Liver (tissue), 9 donors: ENCODE data around the gene MYO7B. TPM values are rescaled to one million over a fixed set of nuclear protein-coding genes. Genes with fewer than 3 reads are reported as not detected.

Experiments used
- DNase-seq: peaks from one replicate; pipeline ENCODE4 v3.0.0-alpha.2; 2017; ENCODE audit warnings: low spot score
- H3K27ac ChIP-seq, 2 donors: one replicate each; pipeline ENCODE4 v1.7.0; 2013; ENCODE audit warnings: inconsistent platforms in 2 of 2, low read length in 2 of 2, control low read depth in 1 of 2, low read depth in 1 of 2, mild to moderate bottlenecking in 1 of 2
- H3K27me3 ChIP-seq, 4 donors: one replicate each; pipeline versions ENCODE4 v1.6.1 to v1.7.0; 2013; ENCODE audit warnings: low read length in 3 of 4, inconsistent platforms in 1 of 4, mild to moderate bottlenecking in 1 of 4, moderate library complexity in 1 of 4; ENCODE audit not compliant: control insufficient read depth in 4 of 4, insufficient read depth in 4 of 4
- H3K36me3 ChIP-seq, 4 donors: one replicate each; pipeline versions ENCODE4 v1.6.1 to v1.7.0; 2013; ENCODE audit warnings: low read length in 3 of 4, mild to moderate bottlenecking in 3 of 4, low read depth in 1 of 4, moderate library complexity in 1 of 4; ENCODE audit not compliant: control insufficient read depth in 4 of 4, insufficient read depth in 3 of 4
- H3K4me1 ChIP-seq, 4 donors: one replicate each; pipeline versions ENCODE4 v1.6.1 to v1.7.0; 2013; ENCODE audit warnings: low read length in 3 of 4, mild to moderate bottlenecking in 3 of 4, moderate library complexity in 1 of 4; ENCODE audit not compliant: control insufficient read depth in 4 of 4, insufficient read depth in 4 of 4
- H3K4me3 ChIP-seq, 3 donors: one replicate each; pipeline versions ENCODE4 v1.6.1 to v1.7.0; 2013; ENCODE audit warnings: low read length in 3 of 3, control low read depth in 1 of 3, low read depth in 1 of 3, mild to moderate bottlenecking in 1 of 3
- H3K9ac ChIP-seq, 2 donors: one replicate each; pipeline ENCODE4 v1.7.0; 2013; ENCODE audit warnings: low read length in 2 of 2, mild to moderate bottlenecking in 2 of 2, moderate library complexity in 2 of 2, control low read depth in 1 of 2, low read depth in 1 of 2
- H3K9me3 ChIP-seq, 4 donors: one replicate each; pipeline versions ENCODE4 v1.6.1 to v1.7.0; 2013; ENCODE audit warnings: low read length in 3 of 4; ENCODE audit not compliant: control insufficient read depth in 4 of 4
- CTCF ChIP-seq: fragments of 150-350 bp; IDR thresholded peaks from 2 replicates; pipeline ENCODE4 v1.5.1; 2017; ENCODE audit warnings: improper control_type of control experiment, low read depth, low read length; ENCODE audit not compliant: missing input control
- EGR1 ChIP-seq, 2 donors: IDR thresholded peaks; 2 replicates each; pipeline ENCODE4 v1.6.1; 2016 to 2018; ENCODE audit warnings: antibody characterized with exemption in 2 of 2, low read depth in 2 of 2
- FOXA1 ChIP-seq: IDR thresholded peaks from 2 replicates; pipeline ENCODE4 v1.6.1; 2016; ENCODE audit warnings: antibody characterized with exemption
- FOXA2 ChIP-seq: IDR thresholded peaks from 2 replicates; pipeline ENCODE4 v1.6.1; 2016; ENCODE audit warnings: antibody characterized with exemption
- MAX ChIP-seq: IDR thresholded peaks from 2 replicates; pipeline ENCODE4 v1.6.1; 2016; ENCODE audit warnings: antibody characterized with exemption
- RAD21 ChIP-seq, 2 donors: IDR thresholded peaks; 2 replicates each; pipeline ENCODE4 v1.6.1; 2016; ENCODE audit warnings: antibody characterized with exemption in 2 of 2, mild to moderate bottlenecking in 2 of 2
- REST ChIP-seq: IDR thresholded peaks from 2 replicates; pipeline ENCODE4 v1.6.1; 2016; ENCODE audit warnings: antibody characterized with exemption, mild to moderate bottlenecking
- RXRA ChIP-seq, 2 donors: IDR thresholded peaks; 2 replicates each; pipeline ENCODE4 v1.6.1; 2017 to 2018; ENCODE audit warnings: antibody characterized with exemption in 2 of 2, mild to moderate bottlenecking in 1 of 2
- SP1 ChIP-seq: IDR thresholded peaks from 2 replicates; pipeline ENCODE4 v1.6.1; 2018; ENCODE audit warnings: antibody characterized with exemption, mild to moderate bottlenecking
- TAF1 ChIP-seq: conservative IDR thresholded peaks from 2 replicates; pipeline ENCODE4 v1.6.1; 2016; ENCODE audit warnings: antibody characterized with exemption, mild to moderate bottlenecking
- WGBS: extraction: QIAGEN DNeasy Blood & Tissue Kit; methylation state at CpG from one replicate; pipeline ENCODE4 v1.1.7; 2013; 5-methylcytosine and 5-hydroxymethylcytosine counted together
- polyA plus RNA-seq, 2 donors: library from polyadenylated mRNA; stranded (reverse) in 1 of 2; unstranded in 1 of 2; fragments of 200-250 nt in 1 of 2; fragments of >200 nt in 1 of 2; fragmentation: Nextera tagmentation in 1 of 2; extraction: Ambion mirVana in 1 of 2; gene quantifications; one replicate each; pipeline versions ENCODE4 v1.2.1 to v1.2.3, GENCODE V29; 2013 to 2015
- total RNA-seq, 2 donors: library from RNA; depleted of rRNA; stranded (reverse); fragments of >200 nt; gene quantifications; one replicate each; pipeline ENCODE4 v1.2.3, GENCODE V29; 2014
- donor health status: healthy.
- donor health status: healthy.
- donor health status: healthy.
- donor health status: healthy.
- donor health status: healthy.

The MYO7B gene
- total and polyA plus RNA-seq, 4 donors: 0.15 to 1.1 (median 0.64) TPM

DNA sequence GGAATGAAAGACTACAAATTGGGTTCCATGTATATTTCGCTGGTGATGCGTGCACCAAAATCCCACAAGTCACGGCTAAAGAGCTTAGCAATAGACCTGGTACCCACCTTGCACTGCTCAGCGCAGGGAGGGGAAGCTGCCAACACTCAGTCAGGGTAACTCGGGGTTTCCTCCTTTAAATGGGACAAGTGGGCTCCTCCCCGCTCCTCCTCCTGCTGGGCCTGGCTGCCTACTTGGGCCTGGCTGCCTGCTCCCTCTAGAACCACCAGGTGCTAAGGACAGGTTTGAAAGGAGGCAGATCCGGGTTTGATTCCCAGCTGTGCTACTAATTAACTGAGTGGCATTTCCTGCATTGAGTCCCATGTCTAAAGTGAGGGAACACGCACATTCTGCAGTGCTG, 23.4 kb downstream of the MYO7B start:
- H3K36me3 ChIP-seq: no peaks in the 10 kb centered on the region
- H3K9me3 ChIP-seq: no peaks in the 10 kb centered on the region
- H3K27ac ChIP-seq: no peak overlapping the region
- H3K9ac ChIP-seq: no peak overlapping the region
- no peak overlapping the region for H3K4me3 ChIP-seq
- H3K27me3 ChIP-seq: no peaks in the 10 kb centered on the region
- no peak for DNase-seq
- no peaks in the 10 kb centered on the region for H3K4me1 ChIP-seq
- 87% methylated on average over 8 of the region's 8 CpGs for WGBS
- no peak for TF ChIP-seq TAF1
- TF ChIP-seq FOXA2: no peak
- no peak for TF ChIP-seq RXRA (IDR thresholded peaks at IDR 0.05)
- no peak for TF ChIP-seq EGR1 (IDR thresholded peaks at IDR 0.05; ENCODE audit: low read depth in 2 of 2)
- TF ChIP-seq CTCF: no peak
- TF ChIP-seq REST: no peak

DNA sequence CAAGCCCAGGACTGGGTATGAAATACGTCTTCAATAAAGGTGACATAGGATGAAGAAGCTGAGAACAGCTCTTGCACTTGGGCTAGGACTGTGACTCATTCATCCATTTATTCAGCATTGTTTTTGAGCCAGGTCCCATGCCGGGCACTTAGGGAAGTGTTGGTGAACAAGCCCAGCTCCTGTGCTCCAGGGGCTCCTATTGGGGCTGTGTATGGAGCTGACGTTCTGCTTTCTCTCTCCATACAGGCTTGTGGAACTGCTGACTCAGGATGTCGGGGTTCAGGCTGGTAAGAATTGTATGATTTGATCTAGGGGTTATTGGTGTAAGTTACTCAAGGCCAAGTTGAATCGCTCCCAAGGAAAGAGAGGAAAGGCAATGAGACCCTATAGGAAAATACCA, 24.0 kb downstream of the MYO7B start:
- no peak overlapping the region for H3K9ac ChIP-seq
- no peak for DNase-seq
- 87% methylated on average over 5 of the region's 5 CpGs for WGBS

More for the DNA sequence above, 24.0 kb downstream of the MYO7B start:
- Histone ChIP-seq H3K36me3 (no peaks in the 10 kb centered on the region), H3K27ac (no peak overlapping the region), H3K4me1 (no peaks in the 10 kb centered on the region), H3K4me3 (no peak overlapping the region), H3K27me3 (no peaks in the 10 kb centered on the region), H3K9me3 (no peaks in the 10 kb centered on the region)
- TF ChIP-seq FOXA1: no peak
- TF ChIP-seq SP1: no peak
- TF ChIP-seq EGR1 (IDR thresholded peaks at IDR 0.05; ENCODE audit: low read depth in 2 of 2): no peak
- TF ChIP-seq FOXA2: no peak
- TF ChIP-seq MAX: no peak
- TF ChIP-seq TAF1: no peak
- no peak for TF ChIP-seq CTCF
- TF ChIP-seq RAD21 (IDR thresholded peaks at IDR 0.05): no peak
